Lower lobe of right lung (tissue), 2 donors: ENCODE results near the gene RAVER1. TPM values are rescaled to one million over a fixed set of nuclear protein-coding genes. Genes with fewer than 3 reads are reported as not detected.

Source experiments
- ATAC-seq, 2 donors: fragments of 200-7000 bp; cut with Tn5 transposase; one replicate each; pipeline ENCODE4 v1.9.1; 2020 to 2022; ENCODE audit warnings: mild to moderate bottlenecking in 2 of 2, moderate library complexity in 2 of 2
- DNase-seq: peaks from one replicate; pipeline ENCODE4 v3.0.0-alpha.2; 2020
- H3K27ac ChIP-seq: fragments of 200-600 bp; one replicate; pipeline ENCODE4 v1.8.0; 2022
- H3K27me3 ChIP-seq: fragments of 200-600 bp; one replicate; pipeline ENCODE4 v1.8.0; 2022; ENCODE audit warnings: low read depth
- H3K36me3 ChIP-seq: fragments of 200-600 bp; one replicate; pipeline ENCODE4 v1.8.0; 2022; ENCODE audit warnings: mild to moderate bottlenecking
- H3K4me1 ChIP-seq: fragments of 200-600 bp; one replicate; pipeline ENCODE4 v1.8.0; 2022
- H3K4me3 ChIP-seq: fragments of 200-600 bp; one replicate; pipeline ENCODE4 v1.8.0; 2022; ENCODE audit warnings: mild to moderate bottlenecking
- H3K9me3 ChIP-seq: fragments of 200-600 bp; one replicate; pipeline ENCODE4 v1.8.0; 2022
- intact Hi-C: fragments of 100-400 bp; cut with DNase I; formaldehyde crosslinking; loops from one replicate; pipeline ENCODE4 v1.11.0; 2022
- total RNA-seq: library from RNA; stranded (reverse); fragmentation: NEBNext Ultra II Directional; extraction: Animal tissue kit (Norgen Biotek cat#: 25700); gene quantifications from one replicate; pipeline ENCODE4 v1.2.1, GENCODE V29; 2021
- TF ChIP-seq, protein P1 (sequence below): fragments of 200-600 bp; IDR thresholded peaks from one replicate; pipeline ENCODE4 v1.8.0; 2022; ENCODE audit warnings: antibody characterized with exemption, mild to moderate bottlenecking
- donor health status: DM: no; HTN: yes; CAD: no; lungs with severe emphysema.

RAVER1 gene
- total RNA-seq, 1 donor from 2014 or later = 29.6 TPM

DNA sequence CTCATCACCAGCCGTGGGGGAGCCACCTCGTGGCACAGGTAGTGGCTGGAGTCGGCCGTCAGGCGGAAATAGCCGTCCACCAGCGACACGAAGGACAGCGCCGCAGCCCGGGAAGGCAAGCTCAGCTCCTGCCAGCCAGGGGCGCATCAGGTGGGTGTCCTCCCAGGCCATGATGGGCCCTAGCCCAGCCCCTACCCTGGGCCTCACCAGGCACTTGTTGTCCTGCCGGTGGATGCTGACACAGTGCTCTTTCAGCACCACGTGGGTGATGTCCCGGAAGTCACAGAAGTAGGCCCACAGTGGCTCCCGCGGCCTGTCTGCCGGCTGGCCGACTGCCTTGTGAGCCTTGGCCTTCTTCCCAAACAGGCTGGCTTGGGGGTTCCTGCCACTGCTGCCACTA, 31.3 kb upstream of the RAVER1 start:
- Histone ChIP-seq H3K4me1 (no peaks in the 10 kb centered on the region), H3K4me3 (no peak overlapping the region), H3K27me3 (no peaks in the 10 kb centered on the region), H3K36me3 (peaks cover 99% of the 10 kb centered on the region), H3K9me3 (no peaks in the 10 kb centered on the region), H3K27ac (no peak overlapping the region)
- intact Hi-C loops = no loop called here
- TF ChIP-seq, protein P1, sequence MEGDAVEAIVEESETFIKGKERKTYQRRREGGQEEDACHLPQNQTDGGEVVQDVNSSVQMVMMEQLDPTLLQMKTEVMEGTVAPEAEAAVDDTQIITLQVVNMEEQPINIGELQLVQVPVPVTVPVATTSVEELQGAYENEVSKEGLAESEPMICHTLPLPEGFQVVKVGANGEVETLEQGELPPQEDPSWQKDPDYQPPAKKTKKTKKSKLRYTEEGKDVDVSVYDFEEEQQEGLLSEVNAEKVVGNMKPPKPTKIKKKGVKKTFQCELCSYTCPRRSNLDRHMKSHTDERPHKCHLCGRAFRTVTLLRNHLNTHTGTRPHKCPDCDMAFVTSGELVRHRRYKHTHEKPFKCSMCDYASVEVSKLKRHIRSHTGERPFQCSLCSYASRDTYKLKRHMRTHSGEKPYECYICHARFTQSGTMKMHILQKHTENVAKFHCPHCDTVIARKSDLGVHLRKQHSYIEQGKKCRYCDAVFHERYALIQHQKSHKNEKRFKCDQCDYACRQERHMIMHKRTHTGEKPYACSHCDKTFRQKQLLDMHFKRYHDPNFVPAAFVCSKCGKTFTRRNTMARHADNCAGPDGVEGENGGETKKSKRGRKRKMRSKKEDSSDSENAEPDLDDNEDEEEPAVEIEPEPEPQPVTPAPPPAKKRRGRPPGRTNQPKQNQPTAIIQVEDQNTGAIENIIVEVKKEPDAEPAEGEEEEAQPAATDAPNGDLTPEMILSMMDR = no peak
- DNase-seq (no peak), ATAC-seq (no peak)

- no peaks in the 10 kb centered on the region for H3K4me1 ChIP-seq
- no peak overlapping the region for H3K27ac ChIP-seq
- TF ChIP-seq, protein P1 = no peak
- no peaks in the 10 kb centered on the region for H3K27me3 ChIP-seq
- H3K9me3 ChIP-seq = no peaks in the 10 kb centered on the region
- intact Hi-C loops = no loop called here
- DNase-seq (no peak), ATAC-seq (no peak)
- H3K36me3 ChIP-seq = peaks cover 99% of the 10 kb centered on the region
- H3K4me3 ChIP-seq = no peak overlapping the region
Observed at GRCh38 chr19:10363789-10364281, 30.5 kb upstream of the RAVER1 start.

- ATAC-seq (no peak), DNase-seq (no peak)
- Histone ChIP-seq H3K36me3 (peaks cover 98% of the 10 kb centered on the region), H3K27ac (no peak overlapping the region), H3K4me1 (no peaks in the 10 kb centered on the region), H3K4me3 (no peak overlapping the region), H3K9me3 (no peaks in the 10 kb centered on the region), H3K27me3 (no peaks in the 10 kb centered on the region)
- TF ChIP-seq, protein P1 = no peak
- intact Hi-C loops = no loop called here
Observed at GRCh38 chr19:10362259-10362658, 28.9 kb upstream of the RAVER1 start.

GRCh38 chr19:10361569-10362011, 28.3 kb upstream of the RAVER1 start:
- no peaks in the 10 kb centered on the region for H3K4me1 ChIP-seq
- no peaks in the 10 kb centered on the region for H3K9me3 ChIP-seq
- no peaks in the 10 kb centered on the region for H3K27me3 ChIP-seq
- no peak overlapping the region for H3K4me3 ChIP-seq
- no peak overlapping the region for H3K27ac ChIP-seq
- TF ChIP-seq, protein P1 = no peak
- intact Hi-C loops = no loop called here
- peaks cover 98% of the 10 kb centered on the region for H3K36me3 ChIP-seq
- DNase-seq (no peak), ATAC-seq (no peak)

DNA sequence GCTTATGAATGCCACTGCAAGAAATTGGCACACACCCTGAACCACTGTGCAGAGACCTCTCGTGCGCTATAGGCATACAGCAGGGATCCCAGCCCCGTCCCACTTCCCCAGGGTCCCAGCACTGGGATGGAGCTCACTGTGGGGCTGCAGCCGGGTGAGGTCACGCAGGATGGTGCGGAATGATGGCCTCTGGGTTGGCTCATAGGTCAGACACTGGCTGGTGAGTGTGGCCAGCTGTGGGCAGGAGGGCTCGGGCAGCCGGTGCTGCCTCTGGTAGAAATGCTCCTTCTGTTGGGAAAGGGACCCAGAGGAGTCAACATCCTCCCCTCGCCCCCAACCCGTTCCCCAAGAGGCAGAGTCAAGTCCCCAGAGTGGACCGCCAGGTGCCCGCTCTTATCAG, 23.1 kb upstream of the RAVER1 start:
- peaks cover 97% of the 10 kb centered on the region for H3K36me3 ChIP-seq
- DNase-seq (no peak), ATAC-seq (no peak)
- H3K27ac ChIP-seq = no peak overlapping the region
- H3K4me3 ChIP-seq = no peak overlapping the region
- TF ChIP-seq, protein P1 = no peak
- no peaks in the 10 kb centered on the region for H3K9me3 ChIP-seq
- H3K4me1 ChIP-seq = no peaks in the 10 kb centered on the region
- no peaks in the 10 kb centered on the region for H3K27me3 ChIP-seq
- intact Hi-C loops = no loop called here
